HG03469 (cell line): ENCODE results near the gene SH3GLB2.

ENCODE experiments used
- ATAC-seq: cut with Tn5 transposase; IDR thresholded peaks from one replicate; pipeline ENCODE4 v1.9.1; 2021; ENCODE audit warnings: mild to moderate bottlenecking, moderate library complexity, moderate number of reproducible peaks; ENCODE audit not compliant: unreplicated experiment

SH3GLB2 gene

GRCh38 chr9:129023036-129023907, 4.9 kb downstream of the SH3GLB2 start:
- ATAC-seq: no peak

- no peak for ATAC-seq
Observed at GRCh38 chr9:129022037-129022436, 6.1 kb downstream of the SH3GLB2 start.

GRCh38 chr9:129021091-129021490, 7.0 kb downstream of the SH3GLB2 start:
- ATAC-seq: no peak

- ATAC-seq: no peak
Observed at GRCh38 chr9:129014608-129015007, 13.5 kb downstream of the SH3GLB2 start.

GRCh38 chr9:129014124-129014523, 14.0 kb downstream of the SH3GLB2 start:
- ATAC-seq: no peak

- ATAC-seq: no peak
Observed at GRCh38 chr9:129013674-129014073, 14.5 kb downstream of the SH3GLB2 start.

- no peak for ATAC-seq
Observed at GRCh38 chr9:129012893-129013448, 15.2 kb downstream of the SH3GLB2 start.

GRCh38 chr9:129012343-129012742, 15.8 kb downstream of the SH3GLB2 start:
- no peak for ATAC-seq

- ATAC-seq: no peak
Observed at GRCh38 chr9:129011761-129012181, 16.4 kb downstream of the SH3GLB2 start.

- ATAC-seq: no peak
Observed at GRCh38 chr9:129011170-129011569, 17.0 kb downstream of the SH3GLB2 start.

GRCh38 chr9:129010267-129010975, 17.7 kb downstream of the SH3GLB2 start:
- ATAC-seq: no peak

GRCh38 chr9:129009584-129010141, 18.5 kb downstream of the SH3GLB2 start:
- no peak for ATAC-seq

- no peak for ATAC-seq
Observed at GRCh38 chr9:129008986-129009583, 19.0 kb downstream of the SH3GLB2 start.

- no peak for ATAC-seq
Observed at GRCh38 chr9:129008469-129008965, 19.6 kb downstream of the SH3GLB2 start.

- ATAC-seq: no peak
Observed at GRCh38 chr9:129007766-129008468, 20.2 kb downstream of the SH3GLB2 start.

GRCh38 chr9:129007035-129007765, 20.9 kb downstream of the SH3GLB2 start:
- ATAC-seq: no peak

- no peak for ATAC-seq
Observed at GRCh38 chr9:129006328-129007034, 21.6 kb downstream of the SH3GLB2 start.

GRCh38 chr9:129005336-129005997, 22.7 kb downstream of the SH3GLB2 start:
- no peak for ATAC-seq
